ENCODE data around the gene CSF1R.
"Not testable (repeated sequence)": the region's sequence is repeated elsewhere in the genome, so short reads cannot be mapped to it uniquely, and the experiment has no call there.

DNA sequence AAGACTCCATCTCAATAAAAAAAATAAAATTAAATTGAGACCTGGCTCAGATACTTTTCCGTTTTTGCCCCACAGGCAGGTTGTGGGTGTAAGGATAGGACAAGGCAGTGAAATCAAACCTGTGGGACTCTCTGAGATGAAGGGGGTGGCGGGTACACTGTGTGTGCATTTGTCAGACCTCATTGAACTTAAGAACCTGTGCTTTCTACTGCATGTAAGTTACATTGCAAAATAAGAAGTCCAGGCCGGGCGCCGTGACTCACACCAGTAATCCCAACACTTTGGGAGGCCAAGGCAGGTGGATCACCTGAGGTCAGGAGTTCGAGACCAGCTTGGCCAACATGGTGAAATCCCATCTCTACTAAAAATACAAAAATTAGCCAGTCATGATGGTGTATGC is 1.6 kb downstream of the CSF1R start:
- TF ChIP-seq, protein P1, sequence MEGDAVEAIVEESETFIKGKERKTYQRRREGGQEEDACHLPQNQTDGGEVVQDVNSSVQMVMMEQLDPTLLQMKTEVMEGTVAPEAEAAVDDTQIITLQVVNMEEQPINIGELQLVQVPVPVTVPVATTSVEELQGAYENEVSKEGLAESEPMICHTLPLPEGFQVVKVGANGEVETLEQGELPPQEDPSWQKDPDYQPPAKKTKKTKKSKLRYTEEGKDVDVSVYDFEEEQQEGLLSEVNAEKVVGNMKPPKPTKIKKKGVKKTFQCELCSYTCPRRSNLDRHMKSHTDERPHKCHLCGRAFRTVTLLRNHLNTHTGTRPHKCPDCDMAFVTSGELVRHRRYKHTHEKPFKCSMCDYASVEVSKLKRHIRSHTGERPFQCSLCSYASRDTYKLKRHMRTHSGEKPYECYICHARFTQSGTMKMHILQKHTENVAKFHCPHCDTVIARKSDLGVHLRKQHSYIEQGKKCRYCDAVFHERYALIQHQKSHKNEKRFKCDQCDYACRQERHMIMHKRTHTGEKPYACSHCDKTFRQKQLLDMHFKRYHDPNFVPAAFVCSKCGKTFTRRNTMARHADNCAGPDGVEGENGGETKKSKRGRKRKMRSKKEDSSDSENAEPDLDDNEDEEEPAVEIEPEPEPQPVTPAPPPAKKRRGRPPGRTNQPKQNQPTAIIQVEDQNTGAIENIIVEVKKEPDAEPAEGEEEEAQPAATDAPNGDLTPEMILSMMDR (conservative IDR thresholded peaks at IDR 0.05 in 1 of 2, IDR thresholded peaks at IDR 0.05 in 1 of 2; ENCODE audit: extremely low read depth in 1 of 2, insufficient read depth in 1 of 2, low read depth in 1 of 2, low read length in 2 of 2): not testable (repeated sequence)
- not testable (repeated sequence) for TF ChIP-seq EZH2 (IDR thresholded peaks at IDR 0.05; ENCODE audit: borderline replicate concordance, low read length)
